ENCODE measurements around the gene MON1B. TPM values are rescaled to one million over a fixed set of nuclear protein-coding genes. Genes with fewer than 3 reads are reported as not detected.

Gene MON1B
- total RNA-seq, 1 experiment from 2014 or later, result 67.1 TPM

DNA sequence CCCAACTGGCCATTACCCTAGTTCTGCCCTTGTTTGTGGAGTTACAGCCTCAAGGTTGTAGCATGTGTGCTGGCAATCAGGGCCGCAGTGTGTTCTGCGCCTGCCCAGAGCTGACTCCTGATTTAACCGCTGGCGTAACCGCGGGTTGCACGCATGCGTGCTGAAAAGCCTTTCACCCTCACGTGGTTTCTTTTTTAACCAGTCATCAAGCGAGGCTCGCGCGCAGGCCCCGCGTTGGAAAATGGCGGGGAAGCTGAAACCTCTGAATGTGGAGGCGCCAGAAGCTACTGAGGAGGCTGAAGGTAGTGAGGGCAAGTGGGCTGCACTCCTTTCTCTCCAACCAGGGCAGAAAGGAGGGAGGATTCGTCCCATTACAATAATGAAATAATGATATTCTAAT is 8.2 kb downstream of the MON1B start, which contains the start of gene SYCE1L:
Gene SYCE1L (plus strand): TSS at position 198 of the 400 bp plus-strand sequence. CDS start 44 bp downstream, at position 242.
- intact Hi-C loops (cut with micrococcal nuclease; ENCODE audit: unreplicated experiment), result loop anchor here (5.0 kb wide), 1 partner anchor 1622 kb away; no protein-coding TSS in a partner anchor
- Histone ChIP-seq H3K36me3 (ENCODE audit: control insufficient read depth, insufficient read depth, low read length) (peaks cover 11% of the 10 kb centered on the region), H3K4me3 (ENCODE audit: low read depth, low read length) (no peak within 1 kb of the TSS), H3K27me3 (replicated peaks; ENCODE audit: control insufficient read depth, insufficient read depth, low read length) (no peaks in the 10 kb centered on the region), H3K9me3 (no peaks in the 10 kb centered on the region), H3K4me1 (no peaks in the 10 kb centered on the region)
- ChIA-PET POLR2A (no interaction called here), CTCF (no interaction called here)
- Mint-ChIP-seq H3K9me3 (ENCODE audit: unreplicated experiment) (no peaks in the 10 kb centered on the region), H3K4me3 (ENCODE audit: unreplicated experiment) (no peak within 1 kb of the TSS), H3K27ac (ENCODE audit: unreplicated experiment) (no peak within 1 kb of the TSS), H3K36me3 (ENCODE audit: insufficient read depth, unreplicated experiment) (peaks cover 10% of the 10 kb centered on the region), H3K27me3 (ENCODE audit: insufficient read depth, unreplicated experiment) (no peaks in the 10 kb centered on the region), H3K4me1 (ENCODE audit: low read depth, unreplicated experiment) (no peaks in the 10 kb centered on the region)
- TSS peak; percentile 1 for BruUV-seq (replicated peaks)
- DNase-seq, result no peak
- TF ChIP-seq, protein P1, sequence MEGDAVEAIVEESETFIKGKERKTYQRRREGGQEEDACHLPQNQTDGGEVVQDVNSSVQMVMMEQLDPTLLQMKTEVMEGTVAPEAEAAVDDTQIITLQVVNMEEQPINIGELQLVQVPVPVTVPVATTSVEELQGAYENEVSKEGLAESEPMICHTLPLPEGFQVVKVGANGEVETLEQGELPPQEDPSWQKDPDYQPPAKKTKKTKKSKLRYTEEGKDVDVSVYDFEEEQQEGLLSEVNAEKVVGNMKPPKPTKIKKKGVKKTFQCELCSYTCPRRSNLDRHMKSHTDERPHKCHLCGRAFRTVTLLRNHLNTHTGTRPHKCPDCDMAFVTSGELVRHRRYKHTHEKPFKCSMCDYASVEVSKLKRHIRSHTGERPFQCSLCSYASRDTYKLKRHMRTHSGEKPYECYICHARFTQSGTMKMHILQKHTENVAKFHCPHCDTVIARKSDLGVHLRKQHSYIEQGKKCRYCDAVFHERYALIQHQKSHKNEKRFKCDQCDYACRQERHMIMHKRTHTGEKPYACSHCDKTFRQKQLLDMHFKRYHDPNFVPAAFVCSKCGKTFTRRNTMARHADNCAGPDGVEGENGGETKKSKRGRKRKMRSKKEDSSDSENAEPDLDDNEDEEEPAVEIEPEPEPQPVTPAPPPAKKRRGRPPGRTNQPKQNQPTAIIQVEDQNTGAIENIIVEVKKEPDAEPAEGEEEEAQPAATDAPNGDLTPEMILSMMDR (IDR thresholded peaks at IDR 0.05; ENCODE audit: insufficient read depth in 1 of 2, low read depth in 1 of 2, low read length in 1 of 2, severe bottlenecking in 1 of 2, unreplicated experiment in 1 of 2), result no peak

DNA sequence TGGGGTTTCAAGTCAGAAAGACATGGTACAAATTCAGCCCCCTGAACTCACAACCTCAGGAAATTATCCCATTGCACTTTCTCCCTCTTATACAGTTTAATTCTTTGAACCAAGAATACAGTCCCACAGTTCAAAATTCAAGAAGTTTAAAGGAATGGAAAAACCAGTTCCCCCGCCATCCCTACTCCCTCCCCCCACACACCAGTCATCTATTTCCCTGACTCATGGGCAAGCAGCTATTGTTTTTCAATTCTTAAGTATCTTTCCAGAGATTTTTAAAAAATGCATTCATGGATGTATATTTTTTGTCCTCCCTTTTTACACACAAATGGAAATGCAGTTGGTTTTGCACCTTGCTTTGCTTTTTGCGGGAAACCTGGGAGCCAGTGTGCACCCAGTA is 15.5 kb downstream of the MON1B start:
- H3K27me3 Mint-ChIP-seq (ENCODE audit: insufficient read depth, unreplicated experiment), result no peaks in the 10 kb centered on the region
- no peak overlapping the region for H3K4me3 ChIP-seq (ENCODE audit: low read depth, low read length)
- no peaks in the 10 kb centered on the region for H3K9me3 ChIP-seq
- no peaks in the 10 kb centered on the region for H3K4me1 ChIP-seq
- no TSS peak for BruUV-seq (replicated peaks)
- intact Hi-C loops (cut with micrococcal nuclease; ENCODE audit: unreplicated experiment), result no loop called here
- no peak overlapping the region for H3K4me3 Mint-ChIP-seq (ENCODE audit: unreplicated experiment)
- H3K4me1 Mint-ChIP-seq (ENCODE audit: low read depth, unreplicated experiment), result peaks cover 3% of the 10 kb centered on the region
- H3K36me3 ChIP-seq (ENCODE audit: control insufficient read depth, insufficient read depth, low read length), result no peaks in the 10 kb centered on the region
- no peaks in the 10 kb centered on the region for H3K27me3 ChIP-seq (replicated peaks; ENCODE audit: control insufficient read depth, insufficient read depth, low read length)
- no peaks in the 10 kb centered on the region for H3K9me3 Mint-ChIP-seq (ENCODE audit: unreplicated experiment)
- no peak for DNase-seq
- TF ChIP-seq, protein P1 (IDR thresholded peaks at IDR 0.05; ENCODE audit: insufficient read depth in 1 of 2, low read depth in 1 of 2, low read length in 1 of 2, severe bottlenecking in 1 of 2, unreplicated experiment in 1 of 2), result no peak
- H3K27ac Mint-ChIP-seq (ENCODE audit: unreplicated experiment), result no peak overlapping the region
- POLR2A ChIA-PET, result interaction anchor here (0.9 kb wide), 1 partner anchor 12 kb away, joined by 5 read pairs; no protein-coding TSS in a partner anchor
- H3K36me3 Mint-ChIP-seq (ENCODE audit: insufficient read depth, unreplicated experiment), result no peaks in the 10 kb centered on the region
- CTCF ChIA-PET, result interaction anchor here (0.6 kb wide), 1 partner anchor 9 kb away, joined by 3 read pairs; no protein-coding TSS in a partner anchor

DNA sequence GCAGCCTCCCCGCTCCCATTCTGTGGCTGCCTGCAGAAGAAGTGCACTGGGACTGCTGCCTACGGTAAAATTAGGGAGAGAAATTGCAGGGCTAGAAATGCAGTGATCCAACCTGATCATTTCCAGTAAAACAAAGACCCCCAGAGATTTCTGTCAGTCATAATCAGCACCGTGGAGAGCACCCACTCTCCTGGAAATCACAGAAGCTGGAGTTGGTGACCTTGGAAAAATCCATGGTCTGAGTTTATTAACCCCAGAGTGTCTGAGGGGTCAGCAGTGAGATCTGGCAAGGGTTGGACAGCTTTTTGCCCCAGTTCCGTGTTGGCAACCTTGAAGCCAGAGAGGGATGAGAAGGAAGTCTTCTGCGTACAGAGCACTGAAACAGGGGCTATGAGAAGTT is 16.0 kb downstream of the MON1B start:
- CTCF ChIA-PET, result interaction anchor here (0.6 kb wide), 1 partner anchor 9 kb away, joined by 3 read pairs; no protein-coding TSS in a partner anchor
- Mint-ChIP-seq H3K36me3 (ENCODE audit: insufficient read depth, unreplicated experiment) (peaks cover 2% of the 10 kb centered on the region), H3K4me1 (ENCODE audit: low read depth, unreplicated experiment) (peaks cover 7% of the 10 kb centered on the region), H3K9me3 (ENCODE audit: unreplicated experiment) (no peaks in the 10 kb centered on the region), H3K4me3 (ENCODE audit: unreplicated experiment) (no peak overlapping the region), H3K27ac (ENCODE audit: unreplicated experiment) (no peak overlapping the region), H3K27me3 (ENCODE audit: insufficient read depth, unreplicated experiment) (no peaks in the 10 kb centered on the region)
- BruUV-seq (replicated peaks), result no TSS peak
- Histone ChIP-seq H3K4me3 (ENCODE audit: low read depth, low read length) (no peak overlapping the region), H3K36me3 (ENCODE audit: control insufficient read depth, insufficient read depth, low read length) (no peaks in the 10 kb centered on the region), H3K4me1 (no peaks in the 10 kb centered on the region; the same call in 1 of the 2 replicates), H3K9me3 (no peaks in the 10 kb centered on the region), H3K27me3 (replicated peaks; ENCODE audit: control insufficient read depth, insufficient read depth, low read length) (no peaks in the 10 kb centered on the region)
- TF ChIP-seq, protein P1 (IDR thresholded peaks at IDR 0.05; ENCODE audit: insufficient read depth in 1 of 2, low read depth in 1 of 2, low read length in 1 of 2, severe bottlenecking in 1 of 2, unreplicated experiment in 1 of 2), result no peak
- POLR2A ChIA-PET, result interaction anchor here (0.9 kb wide), 1 partner anchor 13 kb away, joined by 5 read pairs; no protein-coding TSS in a partner anchor
- no peak for DNase-seq
- intact Hi-C loops (cut with micrococcal nuclease; ENCODE audit: unreplicated experiment), result no loop called here
